K562 (cell line): ENCODE results near the gene OPRD1. TPM values are rescaled to one million over a fixed set of nuclear protein-coding genes. Genes with fewer than 3 reads are reported as not detected.

ENCODE experiments used
- CBFA2T3 ChIP-seq: fragments of 450-650 bp; IDR thresholded peaks from 2 replicates; pipeline ENCODE4 v1.6.1; 2017
- CHD1 ChIP-seq: fragments of 200-600 bp; sonication (generic); IDR thresholded peaks from one replicate; pipeline ENCODE4 v1.6.1; 2012; ENCODE audit warnings: mild to moderate bottlenecking, moderate library complexity, low read length, inconsistent platforms
- FOXK2 ChIP-seq, 2 experiments: fragments of 450-650 bp; IDR thresholded peaks in 1 of 2; conservative IDR thresholded peaks in 1 of 2; 2 replicates each; pipeline ENCODE4 v1.6.1; 2016; ENCODE audit warnings: low read depth in 2 of 2, mild to moderate bottlenecking in 1 of 2
- GABPB1 ChIP-seq: sonication (generic); formaldehyde crosslinking; IDR thresholded peaks from 2 replicates; pipeline ENCODE4 v1.8.0; 2022; ENCODE audit warnings: mild to moderate bottlenecking, missing genetic modification reagents
- GATAD2A ChIP-seq: fragments of 450-650 bp; IDR thresholded peaks from 2 replicates; pipeline ENCODE4 v1.6.1; 2017
- HDAC1 ChIP-seq, 2 experiments: fragments of 450-650 bp; IDR thresholded peaks; 2 replicates each; pipeline ENCODE4 v1.6.1; 2016 to 2017; ENCODE audit warnings: inconsistent platforms in 1 of 2, mild to moderate bottlenecking in 1 of 2, moderate library complexity in 1 of 2
- NFATC3 ChIP-seq: fragments of 450-650 bp; IDR thresholded peaks from 2 replicates; pipeline ENCODE4 v1.6.1; 2017; ENCODE audit warnings: mild to moderate bottlenecking
- PHF21A ChIP-seq: fragments of 450-650 bp; IDR thresholded peaks from 2 replicates; pipeline ENCODE4 v1.6.1; 2017; ENCODE audit warnings: low read depth, borderline replicate concordance
- RBM39 ChIP-seq: fragments of 200-400 bp; formaldehyde crosslinking; optimal IDR thresholded peaks from 2 replicates; pipeline ENCODE3; 2018; ENCODE audit warnings: low read depth, low read length
- ZNF384 ChIP-seq: IDR thresholded peaks from 2 replicates; pipeline ENCODE4 v1.6.1; 2012; ENCODE audit warnings: low read depth, low read length, improper control_type of control experiment
- ZNF740 ChIP-seq, 3 experiments: fragments of 200-800 bp in 1 of 3; sonication (Bioruptor generic) in 1 of 3; sonication (generic) in 1 of 3; formaldehyde crosslinking in 1 of 3; IDR thresholded peaks; 2 replicates each; pipeline versions ENCODE4 v1.6.1 to v1.8.0; 2016 to 2022; ENCODE audit warnings: mild to moderate bottlenecking in 2 of 3, missing compliant biosample characterization in 2 of 3, missing genetic modification characterization in 2 of 3, missing genetic modification reagents in 1 of 3
- polyA plus RNA-seq, 8 experiments: library from polyadenylated mRNA; depleted of rRNA in 4 of 8; stranded (reverse) in 5 of 8; unstranded in 3 of 8; fragments of >200 nt; fragmentation: Nextera tagmentation in 2 of 8; fragmentation: Illumina TruSeq in 1 of 8; extraction: Ambion mirVana in 2 of 8; extraction: Trizol in 1 of 8; gene quantifications; 2 replicates each; pipeline versions ENCODE4 v1.2.1 to v1.2.3, GENCODE V29; 2011 to 2014; ENCODE audit warnings: inconsistent platforms in 1 of 8, missing spikeins in 1 of 8
- total RNA-seq, 7 experiments: library from RNA; depleted of rRNA in 6 of 7; stranded (reverse); fragments of >200 nt in 6 of 7; fragmentation: Illumina TruSeq in 2 of 7; extraction: Trizol in 2 of 7; gene quantifications; 2 replicates each; pipeline versions ENCODE4 v1.2.1 to v1.2.3, GENCODE V29; 2011 to 2021; ENCODE audit warnings: low replicate concordance in 1 of 7
- TF ChIP-seq, protein P1 (sequence below): fragments of 450-650 bp; IDR thresholded peaks from 2 replicates; pipeline ENCODE4 v1.6.1; 2016; ENCODE audit warnings: mild to moderate bottlenecking, moderate library complexity

OPRD1 gene
- total and polyA plus RNA-seq, 9 of the 15 experiments (the other 6 are each of a cell fraction or from before 2014, with no cell fraction given), result under 0.01 to 0.03 (median under 0.01) TPM; not detected in 6

- TF ChIP-seq, protein P1, sequence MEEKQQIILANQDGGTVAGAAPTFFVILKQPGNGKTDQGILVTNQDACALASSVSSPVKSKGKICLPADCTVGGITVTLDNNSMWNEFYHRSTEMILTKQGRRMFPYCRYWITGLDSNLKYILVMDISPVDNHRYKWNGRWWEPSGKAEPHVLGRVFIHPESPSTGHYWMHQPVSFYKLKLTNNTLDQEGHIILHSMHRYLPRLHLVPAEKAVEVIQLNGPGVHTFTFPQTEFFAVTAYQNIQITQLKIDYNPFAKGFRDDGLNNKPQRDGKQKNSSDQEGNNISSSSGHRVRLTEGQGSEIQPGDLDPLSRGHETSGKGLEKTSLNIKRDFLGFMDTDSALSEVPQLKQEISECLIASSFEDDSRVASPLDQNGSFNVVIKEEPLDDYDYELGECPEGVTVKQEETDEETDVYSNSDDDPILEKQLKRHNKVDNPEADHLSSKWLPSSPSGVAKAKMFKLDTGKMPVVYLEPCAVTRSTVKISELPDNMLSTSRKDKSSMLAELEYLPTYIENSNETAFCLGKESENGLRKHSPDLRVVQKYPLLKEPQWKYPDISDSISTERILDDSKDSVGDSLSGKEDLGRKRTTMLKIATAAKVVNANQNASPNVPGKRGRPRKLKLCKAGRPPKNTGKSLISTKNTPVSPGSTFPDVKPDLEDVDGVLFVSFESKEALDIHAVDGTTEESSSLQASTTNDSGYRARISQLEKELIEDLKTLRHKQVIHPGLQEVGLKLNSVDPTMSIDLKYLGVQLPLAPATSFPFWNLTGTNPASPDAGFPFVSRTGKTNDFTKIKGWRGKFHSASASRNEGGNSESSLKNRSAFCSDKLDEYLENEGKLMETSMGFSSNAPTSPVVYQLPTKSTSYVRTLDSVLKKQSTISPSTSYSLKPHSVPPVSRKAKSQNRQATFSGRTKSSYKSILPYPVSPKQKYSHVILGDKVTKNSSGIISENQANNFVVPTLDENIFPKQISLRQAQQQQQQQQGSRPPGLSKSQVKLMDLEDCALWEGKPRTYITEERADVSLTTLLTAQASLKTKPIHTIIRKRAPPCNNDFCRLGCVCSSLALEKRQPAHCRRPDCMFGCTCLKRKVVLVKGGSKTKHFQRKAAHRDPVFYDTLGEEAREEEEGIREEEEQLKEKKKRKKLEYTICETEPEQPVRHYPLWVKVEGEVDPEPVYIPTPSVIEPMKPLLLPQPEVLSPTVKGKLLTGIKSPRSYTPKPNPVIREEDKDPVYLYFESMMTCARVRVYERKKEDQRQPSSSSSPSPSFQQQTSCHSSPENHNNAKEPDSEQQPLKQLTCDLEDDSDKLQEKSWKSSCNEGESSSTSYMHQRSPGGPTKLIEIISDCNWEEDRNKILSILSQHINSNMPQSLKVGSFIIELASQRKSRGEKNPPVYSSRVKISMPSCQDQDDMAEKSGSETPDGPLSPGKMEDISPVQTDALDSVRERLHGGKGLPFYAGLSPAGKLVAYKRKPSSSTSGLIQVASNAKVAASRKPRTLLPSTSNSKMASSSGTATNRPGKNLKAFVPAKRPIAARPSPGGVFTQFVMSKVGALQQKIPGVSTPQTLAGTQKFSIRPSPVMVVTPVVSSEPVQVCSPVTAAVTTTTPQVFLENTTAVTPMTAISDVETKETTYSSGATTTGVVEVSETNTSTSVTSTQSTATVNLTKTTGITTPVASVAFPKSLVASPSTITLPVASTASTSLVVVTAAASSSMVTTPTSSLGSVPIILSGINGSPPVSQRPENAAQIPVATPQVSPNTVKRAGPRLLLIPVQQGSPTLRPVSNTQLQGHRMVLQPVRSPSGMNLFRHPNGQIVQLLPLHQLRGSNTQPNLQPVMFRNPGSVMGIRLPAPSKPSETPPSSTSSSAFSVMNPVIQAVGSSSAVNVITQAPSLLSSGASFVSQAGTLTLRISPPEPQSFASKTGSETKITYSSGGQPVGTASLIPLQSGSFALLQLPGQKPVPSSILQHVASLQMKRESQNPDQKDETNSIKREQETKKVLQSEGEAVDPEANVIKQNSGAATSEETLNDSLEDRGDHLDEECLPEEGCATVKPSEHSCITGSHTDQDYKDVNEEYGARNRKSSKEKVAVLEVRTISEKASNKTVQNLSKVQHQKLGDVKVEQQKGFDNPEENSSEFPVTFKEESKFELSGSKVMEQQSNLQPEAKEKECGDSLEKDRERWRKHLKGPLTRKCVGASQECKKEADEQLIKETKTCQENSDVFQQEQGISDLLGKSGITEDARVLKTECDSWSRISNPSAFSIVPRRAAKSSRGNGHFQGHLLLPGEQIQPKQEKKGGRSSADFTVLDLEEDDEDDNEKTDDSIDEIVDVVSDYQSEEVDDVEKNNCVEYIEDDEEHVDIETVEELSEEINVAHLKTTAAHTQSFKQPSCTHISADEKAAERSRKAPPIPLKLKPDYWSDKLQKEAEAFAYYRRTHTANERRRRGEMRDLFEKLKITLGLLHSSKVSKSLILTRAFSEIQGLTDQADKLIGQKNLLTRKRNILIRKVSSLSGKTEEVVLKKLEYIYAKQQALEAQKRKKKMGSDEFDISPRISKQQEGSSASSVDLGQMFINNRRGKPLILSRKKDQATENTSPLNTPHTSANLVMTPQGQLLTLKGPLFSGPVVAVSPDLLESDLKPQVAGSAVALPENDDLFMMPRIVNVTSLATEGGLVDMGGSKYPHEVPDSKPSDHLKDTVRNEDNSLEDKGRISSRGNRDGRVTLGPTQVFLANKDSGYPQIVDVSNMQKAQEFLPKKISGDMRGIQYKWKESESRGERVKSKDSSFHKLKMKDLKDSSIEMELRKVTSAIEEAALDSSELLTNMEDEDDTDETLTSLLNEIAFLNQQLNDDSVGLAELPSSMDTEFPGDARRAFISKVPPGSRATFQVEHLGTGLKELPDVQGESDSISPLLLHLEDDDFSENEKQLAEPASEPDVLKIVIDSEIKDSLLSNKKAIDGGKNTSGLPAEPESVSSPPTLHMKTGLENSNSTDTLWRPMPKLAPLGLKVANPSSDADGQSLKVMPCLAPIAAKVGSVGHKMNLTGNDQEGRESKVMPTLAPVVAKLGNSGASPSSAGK, result peak; percentile 62
- 0 out of 2 replicates have a peak, but pooled peaks have one; percentile 18 for TF ChIP-seq NFATC3
- TF ChIP-seq CBFA2T3, result 0 out of 2 replicates have a peak, but pooled peaks have one; percentile 5
- TF ChIP-seq ZNF740 (CRISPR knock-in tag; IDR thresholded peaks at IDR 0.05), result no peak
- no peak for TF ChIP-seq ZNF740 (tag; IDR thresholded peaks at IDR 0.05)
- TF ChIP-seq FOXK2 (conservative IDR thresholded peaks at IDR 0.05 in 1 of 2, IDR thresholded peaks at IDR 0.05 in 1 of 2; ENCODE audit: low read depth in 2 of 2), result peak; percentile 29 to 48; a peak in 2 of 4 replicates
- 0 out of 2 replicates have a peak, but pooled peaks have one; percentile 39 for TF ChIP-seq PHF21A
- TF ChIP-seq CHD1, result peak; percentile 27
- 0 out of 2 replicates have a peak, but pooled peaks have one; percentile 20 for TF ChIP-seq GATAD2A
- TF ChIP-seq GABPB1 (CRISPR knock-in tag), result 0 out of 2 replicates have a peak, but pooled peaks have one; percentile 15
- TF ChIP-seq ZNF384, result peak; percentile 60
- TF ChIP-seq RBM39, result no peak
- peak in 1 of 2 experiments; percentile 59; a peak in 2 of 4 replicates for TF ChIP-seq HDAC1 (IDR thresholded peaks at IDR 0.05)
Observed at GRCh38 chr1:28915031-28915895, 103.3 kb downstream of the OPRD1 start (continued).
